Parathyroid adenoma (tissue), 2 donors: ENCODE data around the gene APBA2.

Experiments used
- H2AFZ ChIP-seq: fragments of 300-600 bp; sonication (generic); one replicate; pipeline ENCODE4 v1.7.0; 2017; ENCODE audit warnings: antibody characterized with exemption, mild to moderate bottlenecking
- H3K27ac ChIP-seq: fragments of 300-600 bp; sonication (generic); one replicate; pipeline ENCODE4 v1.7.0; 2017
- H3K27me3 ChIP-seq: fragments of 300-600 bp; sonication (generic); one replicate; pipeline ENCODE4 v1.7.0; 2017; ENCODE audit warnings: low read length; ENCODE audit not compliant: control insufficient read depth, insufficient read depth
- H3K36me3 ChIP-seq: fragments of 300-600 bp; sonication (generic); one replicate; pipeline ENCODE4 v1.7.0; 2017; ENCODE audit warnings: low read length; ENCODE audit not compliant: control insufficient read depth, insufficient read depth
- H3K4me1 ChIP-seq: fragments of 300-600 bp; sonication (generic); one replicate; pipeline ENCODE4 v1.7.0; 2017; ENCODE audit warnings: control low read depth
- H3K4me2 ChIP-seq: fragments of 300-600 bp; sonication (generic); one replicate; pipeline ENCODE4 v1.7.0; 2017; ENCODE audit warnings: low read length
- H3K4me3 ChIP-seq: fragments of 300-600 bp; sonication (generic); one replicate; pipeline ENCODE4 v1.7.0; 2017; ENCODE audit warnings: low read depth, low read length
- H3K79me2 ChIP-seq: fragments of 300-600 bp; sonication (generic); one replicate; pipeline ENCODE4 v1.7.0; 2017; ENCODE audit warnings: control low read depth
- H3K9ac ChIP-seq: fragments of 300-600 bp; sonication (generic); one replicate; pipeline ENCODE4 v1.7.0; 2017; ENCODE audit warnings: mild to moderate bottlenecking
- H3K9me3 ChIP-seq: fragments of 300-600 bp; sonication (generic); one replicate; pipeline ENCODE4 v1.7.0; 2017; ENCODE audit warnings: low read length; ENCODE audit not compliant: control insufficient read depth
- CTCF ChIP-seq: fragments of 300-600 bp; sonication (generic); IDR thresholded peaks from one replicate; pipeline ENCODE4 v1.7.0; 2017; ENCODE audit warnings: antibody characterized with exemption, mild to moderate bottlenecking
- donor health status: primary hyperparathyroidism.

APBA2 gene

GRCh38 chr15:29107971-29108645, 222.3 kb downstream of the APBA2 start:
- H3K4me3 ChIP-seq: no peak overlapping the region
- no peaks in the 10 kb centered on the region for H3K36me3 ChIP-seq
- TF ChIP-seq CTCF: no peak
- H3K9me3 ChIP-seq: no peaks in the 10 kb centered on the region
- no peak overlapping the region for H3K9ac ChIP-seq
- H3K27me3 ChIP-seq: no peaks in the 10 kb centered on the region
- no peak overlapping the region for H3K27ac ChIP-seq
- no peaks in the 10 kb centered on the region for H3K79me2 ChIP-seq
- no peaks in the 10 kb centered on the region for H3K4me1 ChIP-seq
- H3K4me2 ChIP-seq: no peak overlapping the region
- H2AFZ ChIP-seq: no peak overlapping the region

GRCh38 chr15:29109762-29110161, 224.0 kb downstream of the APBA2 start:
- no peak overlapping the region for H2AFZ ChIP-seq
- no peaks in the 10 kb centered on the region for H3K4me1 ChIP-seq
- no peaks in the 10 kb centered on the region for H3K9me3 ChIP-seq
- no peaks in the 10 kb centered on the region for H3K36me3 ChIP-seq
- H3K79me2 ChIP-seq: no peaks in the 10 kb centered on the region
- no peak overlapping the region for H3K9ac ChIP-seq
- H3K27me3 ChIP-seq: no peaks in the 10 kb centered on the region
- no peak for TF ChIP-seq CTCF
- H3K4me2 ChIP-seq: no peak overlapping the region
- no peak overlapping the region for H3K4me3 ChIP-seq
- no peak overlapping the region for H3K27ac ChIP-seq

- Histone ChIP-seq H3K4me3 (no peak overlapping the region), H3K9ac (no peak overlapping the region), H3K27ac (no peak overlapping the region), H2AFZ (no peak overlapping the region), H3K4me2 (no peak overlapping the region), H3K79me2 (no peaks in the 10 kb centered on the region), H3K27me3 (no peaks in the 10 kb centered on the region), H3K36me3 (no peaks in the 10 kb centered on the region), H3K4me1 (no peaks in the 10 kb centered on the region), H3K9me3 (no peaks in the 10 kb centered on the region)
- no peak for TF ChIP-seq CTCF
Observed at GRCh38 chr15:29110176-29110575, 224.4 kb downstream of the APBA2 start.

GRCh38 chr15:29110733-29111132, 225.0 kb downstream of the APBA2 start:
- Histone ChIP-seq H3K9me3 (no peaks in the 10 kb centered on the region), H3K27ac (no peak overlapping the region), H3K27me3 (no peaks in the 10 kb centered on the region)

More at GRCh38 chr15:29110733-29111132, 225.0 kb downstream of the APBA2 start:
- no peak overlapping the region for H3K4me3 ChIP-seq
- H2AFZ ChIP-seq: no peak overlapping the region
- H3K4me2 ChIP-seq: no peak overlapping the region
- H3K36me3 ChIP-seq: no peaks in the 10 kb centered on the region
- H3K9ac ChIP-seq: no peak overlapping the region
- no peak for TF ChIP-seq CTCF
- H3K4me1 ChIP-seq: no peaks in the 10 kb centered on the region
- H3K79me2 ChIP-seq: no peaks in the 10 kb centered on the region
